GDM1 (cell line): ENCODE data around the gene ERN1.

ENCODE experiments used
- DNase-seq: peaks from one replicate; lab custom pipeline; 2025; lab: John Stamatoyannopoulos, UW

The ERN1 gene

GRCh38 chr17:64110379-64111152 lies 19.4 kb downstream of the ERN1 start:
- no peak for DNase-seq

GRCh38 chr17:64109400-64109799 lies 20.5 kb downstream of the ERN1 start:
- no peak for DNase-seq

DNA sequence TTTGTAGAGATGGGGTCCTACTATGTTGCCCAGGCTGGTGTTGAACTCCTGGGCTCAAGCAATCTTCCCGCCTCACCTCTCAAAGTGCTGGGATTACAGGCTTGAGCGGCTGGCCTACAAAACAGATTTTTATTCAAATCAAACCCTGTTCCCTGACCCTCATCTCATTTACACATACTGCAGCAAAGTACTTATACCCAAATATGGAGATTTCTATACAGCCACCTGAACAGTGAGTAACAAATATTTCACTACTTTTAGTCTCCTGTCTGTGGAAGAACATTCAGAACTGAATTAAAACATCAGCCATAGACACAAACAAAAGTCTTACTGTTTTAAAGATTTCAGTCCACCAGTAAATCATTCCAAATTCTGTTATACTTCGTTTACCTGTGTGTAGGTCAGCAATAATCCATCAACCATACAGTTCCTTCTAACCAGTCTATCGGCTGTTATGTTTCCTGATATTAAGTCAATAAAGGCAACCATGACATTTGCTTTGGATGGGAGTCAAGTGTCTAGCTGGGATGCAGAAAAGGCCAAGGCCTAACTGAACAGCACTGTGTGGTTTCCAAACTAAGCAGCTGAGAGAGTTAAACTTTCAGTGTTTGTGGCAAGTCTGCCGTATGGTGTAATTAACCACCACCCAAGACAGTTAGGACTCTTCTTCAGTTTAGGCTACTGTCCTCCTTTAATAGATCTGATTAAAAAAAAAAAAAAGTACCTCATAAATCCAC lies 22.3 kb downstream of the ERN1 start:
- DNase-seq, result no peak

DNA sequence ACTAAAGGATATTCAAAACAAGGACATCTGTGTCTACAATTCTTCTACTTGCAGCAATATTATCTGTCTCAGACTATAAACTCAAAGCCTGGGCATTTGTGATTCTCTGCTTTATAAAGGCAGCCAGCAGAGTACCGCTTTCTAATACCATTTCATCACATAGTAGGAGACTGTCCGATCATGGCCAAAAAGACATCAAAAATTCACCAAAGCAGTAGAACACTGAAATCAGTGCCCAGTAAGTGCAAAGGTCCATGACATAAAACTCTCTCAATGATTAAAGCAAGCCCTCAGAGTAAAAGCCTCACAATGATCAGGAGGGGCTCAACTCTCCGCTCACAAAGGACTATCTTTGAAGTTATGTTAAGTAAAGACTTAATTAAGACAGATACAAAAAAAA lies 23.0 kb downstream of the ERN1 start:
- no peak for DNase-seq

DNA sequence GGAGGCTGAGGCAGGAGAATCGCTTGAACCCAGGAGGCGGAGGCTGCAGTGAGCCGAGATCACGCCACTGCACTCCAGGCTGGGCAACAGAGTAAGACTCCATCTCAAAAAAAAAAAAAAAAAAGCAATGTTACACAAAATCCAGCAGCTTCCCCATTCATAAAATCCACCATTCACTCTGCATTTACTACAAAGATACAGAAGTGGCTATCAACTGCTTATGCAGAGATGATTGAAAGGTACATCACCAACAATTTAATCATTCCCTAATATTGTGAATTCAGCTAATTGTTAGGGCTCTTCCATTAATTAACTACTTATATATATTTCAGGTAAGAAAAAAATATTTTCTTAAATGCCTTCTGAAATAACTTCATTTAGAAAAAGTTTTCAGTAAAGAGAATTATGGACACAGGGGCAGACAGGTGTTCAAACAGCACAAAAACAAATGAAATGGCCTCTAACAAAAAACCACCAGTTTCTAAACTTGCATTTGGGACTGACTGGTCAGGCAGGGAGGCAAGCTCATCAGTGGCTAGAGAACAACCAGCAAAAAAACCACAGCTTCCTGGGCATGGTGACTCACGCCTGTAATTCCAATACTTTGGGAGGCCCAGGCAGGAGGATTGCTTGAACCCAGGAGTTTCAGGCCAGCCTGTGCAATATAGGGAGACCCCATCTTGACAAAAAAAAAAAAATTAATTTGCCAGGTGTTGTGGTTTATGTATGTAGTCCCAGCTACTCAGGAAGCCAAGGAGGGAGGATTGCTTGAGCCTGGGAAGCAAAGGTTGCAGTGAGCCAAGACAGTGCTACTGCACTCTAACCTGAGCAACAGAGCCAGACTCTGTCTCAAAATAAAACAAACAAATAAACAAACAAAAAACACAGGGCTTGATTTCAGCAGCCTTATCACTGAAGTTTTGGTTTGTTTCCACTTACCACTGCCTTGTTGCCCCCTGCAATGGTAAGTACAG lies 26.3 kb downstream of the ERN1 start:
- peak; percentile 8 for DNase-seq

DNA sequence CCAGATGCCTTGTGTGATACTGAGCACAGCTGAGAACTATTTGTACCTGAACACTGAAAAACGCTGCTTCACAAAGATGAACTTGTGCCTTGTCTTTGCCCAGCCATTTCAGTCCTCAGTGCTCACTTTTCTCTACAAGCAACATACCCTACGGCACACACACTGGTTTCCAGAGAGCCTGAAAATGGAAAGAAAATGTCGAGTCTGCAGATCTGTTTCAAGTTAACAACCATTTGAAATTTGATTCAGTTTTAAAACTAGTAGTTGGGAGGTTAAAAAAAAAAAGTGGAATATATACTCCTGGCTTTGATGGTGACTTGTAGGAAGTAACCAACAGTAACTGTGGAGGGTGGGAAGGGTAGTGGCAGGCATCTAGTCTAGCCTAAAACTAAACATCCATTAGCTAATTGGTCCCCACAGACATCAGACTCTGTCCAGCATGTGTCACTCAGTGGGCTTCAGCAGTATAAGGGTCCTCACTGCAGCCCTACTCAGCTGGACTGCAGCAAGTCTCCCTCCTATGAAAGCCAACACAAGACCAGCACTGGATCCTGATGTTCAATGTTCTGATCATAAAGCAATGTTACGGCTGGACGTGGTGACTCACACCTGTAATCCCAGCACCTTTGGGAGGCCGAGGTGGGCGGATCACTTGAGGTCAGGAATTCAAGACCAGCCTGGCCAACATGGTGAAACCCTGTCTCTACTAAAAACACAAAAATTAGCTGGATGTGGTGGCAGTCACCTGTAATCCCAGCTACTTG lies 27.1 kb downstream of the ERN1 start:
- DNase-seq, result no peak

GRCh38 chr17:64099543-64099942 lies 30.4 kb downstream of the ERN1 start:
- no peak for DNase-seq

DNA sequence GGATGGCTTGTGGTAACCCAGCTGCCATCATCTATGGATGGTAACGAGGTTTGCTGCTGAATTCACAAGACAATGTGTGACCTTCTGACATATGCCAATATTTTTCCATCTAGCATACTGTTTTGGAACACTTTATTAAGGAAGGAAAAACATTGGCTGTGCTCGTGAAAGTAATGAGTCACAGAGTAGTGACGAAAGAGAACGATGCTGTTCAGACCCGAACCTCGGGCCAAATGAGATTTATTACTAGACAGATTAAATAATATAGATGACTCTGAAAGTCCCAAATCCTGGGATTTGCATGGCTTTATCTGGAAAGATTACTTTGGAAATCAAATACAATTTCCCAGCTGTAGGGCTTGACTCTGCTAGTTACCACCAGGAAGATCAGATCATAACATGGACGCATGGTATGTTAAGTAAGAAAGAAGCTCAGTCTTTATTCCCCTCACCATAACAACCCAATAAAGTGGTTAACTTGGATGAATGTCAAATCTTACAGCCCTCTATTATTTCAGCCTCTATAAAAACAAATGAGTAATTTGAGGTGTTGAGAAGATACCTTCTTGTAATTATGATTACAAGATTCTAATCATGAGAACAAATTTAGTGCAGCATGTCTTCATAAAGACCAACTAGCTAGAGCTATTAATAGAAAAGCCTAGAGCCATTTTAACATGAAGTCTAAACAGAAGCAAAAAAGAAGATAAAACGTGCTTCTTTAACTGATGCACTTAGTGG lies 32.6 kb downstream of the ERN1 start:
- DNase-seq, result no peak

DNA sequence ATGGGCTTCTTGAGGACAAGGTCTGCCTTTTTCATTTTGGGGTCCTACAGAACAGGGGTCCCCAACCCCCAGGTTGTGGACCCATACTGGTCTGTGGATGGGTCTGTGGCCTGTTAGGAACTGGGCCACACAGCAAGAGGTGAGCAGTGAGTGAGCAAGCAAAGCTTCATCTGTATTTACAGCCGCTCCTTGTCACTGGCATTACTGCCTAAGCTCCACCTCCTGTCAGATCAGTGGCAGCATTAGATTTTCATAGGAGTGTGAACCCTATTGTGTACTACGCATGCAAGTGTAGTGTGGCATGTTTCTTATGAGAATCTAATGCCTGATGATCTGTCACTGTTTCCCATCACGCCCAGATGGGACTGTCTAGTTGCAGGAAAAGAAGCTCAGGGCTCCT lies 33.9 kb downstream of the ERN1 start:
- no peak for DNase-seq

GRCh38 chr17:64095144-64095882 lies 34.6 kb downstream of the ERN1 start:
- DNase-seq, result no peak

DNA sequence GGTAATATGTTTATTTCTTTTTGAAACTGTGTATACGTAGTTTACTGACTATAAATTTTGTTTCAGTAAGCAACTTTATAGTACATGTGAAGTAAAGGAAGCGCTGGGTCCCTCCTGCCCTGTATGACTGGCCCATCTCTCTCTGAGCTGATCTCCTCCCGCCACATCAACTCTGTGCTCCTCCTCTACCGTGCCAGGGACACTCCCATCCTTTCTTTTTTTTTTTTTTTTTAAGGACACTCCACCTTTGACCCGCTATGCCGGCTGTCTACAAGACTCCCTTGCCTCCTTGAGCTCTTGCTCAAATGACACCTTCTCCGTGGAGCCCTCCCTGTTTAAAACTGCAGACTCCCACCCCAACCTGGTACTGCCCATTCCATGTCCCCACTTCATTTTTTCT lies 35.5 kb downstream of the ERN1 start:
- no peak for DNase-seq

DNA sequence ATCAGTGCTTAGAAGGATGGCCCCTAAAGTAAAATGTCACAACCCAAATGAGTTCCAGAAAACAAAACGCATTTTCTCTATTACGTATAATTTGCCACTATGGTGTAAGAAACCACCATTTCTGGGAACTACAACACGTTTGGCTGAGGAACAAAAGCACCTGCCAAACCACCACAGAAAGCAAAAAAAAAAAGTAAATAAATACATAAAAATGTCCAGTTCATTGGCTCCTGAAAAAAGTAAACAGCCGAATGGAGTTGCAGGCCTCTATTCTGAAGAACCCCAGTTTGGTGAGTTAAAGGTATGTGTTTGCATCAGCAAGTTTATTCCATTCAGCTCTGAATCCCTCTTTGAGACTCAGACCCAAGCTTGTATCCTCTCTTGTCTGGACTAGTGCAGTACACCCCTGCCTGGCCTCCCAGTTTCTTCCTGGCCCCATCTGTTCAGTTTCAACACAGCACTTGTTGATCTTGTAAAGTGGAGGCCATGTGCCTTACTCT lies 36.9 kb downstream of the ERN1 start:
- no peak for DNase-seq

DNA sequence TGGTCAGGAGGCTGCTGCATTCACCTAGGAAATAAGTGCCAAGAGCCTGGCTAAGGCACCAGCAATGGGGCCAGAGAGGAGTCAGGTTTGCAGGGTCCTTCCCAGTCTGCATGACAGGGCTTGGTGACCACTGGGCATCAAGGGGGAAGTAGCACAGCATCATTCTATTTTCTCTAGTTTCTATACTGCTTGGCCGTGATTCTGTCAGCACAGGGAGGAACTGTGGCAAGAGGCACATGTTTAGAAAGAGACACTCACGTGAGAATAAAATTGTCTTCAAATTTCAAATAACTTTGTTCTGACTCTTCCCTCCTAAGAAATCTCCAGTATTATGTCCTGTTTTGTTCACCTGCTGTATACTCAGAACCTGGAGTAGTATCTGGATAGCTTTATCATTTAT lies 37.8 kb downstream of the ERN1 start:
- DNase-seq, result no peak

DNA sequence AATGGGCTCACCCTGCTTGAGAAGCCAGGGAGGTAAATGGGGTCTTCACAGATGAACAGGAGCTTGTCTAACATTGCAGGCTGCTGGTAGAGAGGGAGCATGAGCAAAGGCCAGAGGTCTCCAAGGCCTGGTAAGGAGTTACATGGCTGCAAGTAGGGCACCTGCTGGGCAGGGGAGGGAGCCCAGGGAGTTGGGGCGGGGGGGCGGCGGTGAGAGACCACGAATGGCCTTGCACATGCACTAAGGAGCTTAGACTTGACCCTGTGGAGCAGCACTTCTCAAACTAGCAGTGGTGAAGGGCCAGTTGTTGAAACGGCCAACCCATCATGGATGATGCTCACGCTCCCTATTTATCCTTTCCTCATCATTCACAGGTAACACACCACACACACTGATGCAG lies 38.4 kb downstream of the ERN1 start:
- no peak for DNase-seq

- DNase-seq, result no peak
Measured at GRCh38 chr17:64091116-64091515, 38.8 kb downstream of the ERN1 start.

GRCh38 chr17:64090144-64090543 lies 39.8 kb downstream of the ERN1 start:
- no peak for DNase-seq

- DNase-seq, result no peak
Measured at GRCh38 chr17:64087252-64088005, 42.5 kb downstream of the ERN1 start.

- DNase-seq, result no peak
Measured at GRCh38 chr17:64085650-64086005, 44.3 kb downstream of the ERN1 start.

DNA sequence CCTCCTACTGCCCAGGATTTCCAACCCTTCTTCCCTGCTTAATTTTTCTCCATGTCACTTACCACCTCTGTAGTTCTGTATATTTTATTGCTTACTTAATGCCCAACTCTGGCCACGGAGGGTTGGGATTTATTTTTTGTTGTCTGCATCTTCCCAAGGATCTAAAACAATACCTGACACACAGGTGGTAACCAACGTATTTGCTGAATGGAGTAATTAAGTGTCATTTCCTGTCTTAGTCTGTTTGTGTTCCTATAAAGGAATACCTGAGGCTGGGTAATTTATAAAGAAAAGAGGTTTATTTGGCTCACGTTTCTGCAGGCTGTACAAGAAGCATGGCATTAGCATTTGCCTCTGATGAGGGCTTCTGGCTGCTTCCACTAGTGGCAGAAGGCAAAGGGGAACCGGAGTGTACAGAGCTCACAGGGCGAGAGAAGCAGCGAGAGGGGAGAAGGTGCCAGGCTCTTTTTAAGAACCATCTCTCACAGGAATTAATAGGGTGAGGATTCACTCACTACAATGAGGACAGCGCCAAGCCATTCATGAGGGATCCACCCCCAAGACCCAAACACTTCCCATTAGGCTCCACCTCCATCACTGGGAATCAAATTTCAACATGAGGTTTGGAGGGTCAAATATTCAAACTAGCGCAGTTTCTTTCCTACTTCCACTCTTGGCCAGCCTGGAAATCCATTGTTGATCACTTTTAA lies 44.8 kb downstream of the ERN1 start:
- DNase-seq, result no peak
